ENCODE results near the gene ZNF224. TPM values are rescaled to one million over a fixed set of nuclear protein-coding genes. Genes with fewer than 3 reads are reported as not detected.

The ZNF224 gene
- total and polyA plus RNA-seq, 10 of the 15 experiments (the other 5 are each of a cell fraction or from before 2014, with no cell fraction given), result 6.8 to 39.4 (median 17.2) TPM

- TF ChIP-seq ZNF384 (IDR thresholded peaks at IDR 0.05; ENCODE audit: borderline replicate concordance, low read depth, low read length), result no peak
- TF ChIP-seq CHD4 (IDR thresholded peaks at IDR 0.05), result no peak
- no peak for TF ChIP-seq JUND (IDR thresholded peaks at IDR 0.05; ENCODE audit: low read depth, low read length)
- peak; percentile 47; the same call in 1 of the 2 replicates for TF ChIP-seq PAX5 (IDR thresholded peaks at IDR 0.05; ENCODE audit: borderline replicate concordance, low read depth, low read length)
- peak; percentile 87 for TF ChIP-seq GABPA (IDR thresholded peaks at IDR 0.05; ENCODE audit: low read depth)
- TF ChIP-seq PBX3 (IDR thresholded peaks at IDR 0.05; ENCODE audit: insufficient replicate concordance, low read depth, low read length), result no peak
- no peak for TF ChIP-seq CBFB (IDR thresholded peaks at IDR 0.05; ENCODE audit: low read depth)
- TF ChIP-seq NR2C1 (IDR thresholded peaks at IDR 0.05), result peak; percentile 65; the same call in 1 of the 2 replicates
- no peak for TF ChIP-seq ZZZ3 (IDR thresholded peaks at IDR 0.05; ENCODE audit: control insufficient read depth, insufficient read length, low read depth)
- no peak for TF ChIP-seq ZBED1 (IDR thresholded peaks at IDR 0.05; ENCODE audit: borderline replicate concordance)
- peak; percentile 7; the same call in 1 of the 3 replicates for TF ChIP-seq POU2F2 (IDR thresholded peaks at IDR 0.05; ENCODE audit: borderline replicate concordance, low read depth, low read length)
- no peak for TF ChIP-seq E2F4 (IDR thresholded peaks at IDR 0.05; ENCODE audit: low read depth, low read length)
- TF ChIP-seq HDAC2 (IDR thresholded peaks at IDR 0.05), result no peak
- TF ChIP-seq ATF3 (IDR thresholded peaks at IDR 0.05; ENCODE audit: borderline replicate concordance, extremely low read depth, low read depth, low read length), result no peak
- peak; percentile 91 for TF ChIP-seq ZBTB40 (IDR thresholded peaks at IDR 0.05; ENCODE audit: borderline replicate concordance)
- TF ChIP-seq MLLT1 (IDR thresholded peaks at IDR 0.05), result peak; percentile 90
- no peak for TF ChIP-seq RAD21 (IDR thresholded peaks at IDR 0.05; ENCODE audit: insufficient read depth, low read depth, low read length)
These were observed 22.2 kb upstream of the ZNF224 start, which contains the start of gene ZNF284 (continued) for GRCh38 chr19:44071824-44072542.
